Chondrocyte (in vitro differentiated cells): ENCODE results near the gene PAPSS1. TPM values are rescaled to one million over a fixed set of nuclear protein-coding genes. Genes with fewer than 3 reads are reported as not detected.

Source experiments
- DNase-seq: peaks from one replicate; pipeline ENCODE4 v3.0.0; 2021; ENCODE audit warnings: mixed read lengths, low spot score
- H3K27ac Mint-ChIP-seq: one replicate; pipeline ENCODE4 v1.8.0; 2021; ENCODE audit warnings: mild to moderate bottlenecking, moderate library complexity, mixed read lengths; ENCODE audit not compliant: unreplicated experiment
- H3K27me3 Mint-ChIP-seq: 2 replicates; pipeline ENCODE4 v1.8.0; 2021; ENCODE audit warnings: low read depth, mixed read lengths
- H3K36me3 Mint-ChIP-seq: 2 replicates; pipeline ENCODE4 v1.8.0; 2021; ENCODE audit warnings: low read depth, mixed read lengths
- H3K4me1 Mint-ChIP-seq: 2 replicates; pipeline ENCODE4 v1.8.0; 2021; ENCODE audit warnings: low read depth, mild to moderate bottlenecking, mixed read lengths
- H3K4me3 Mint-ChIP-seq: one replicate; pipeline ENCODE4 v1.8.0; 2021; ENCODE audit warnings: mild to moderate bottlenecking, moderate library complexity, mixed read lengths; ENCODE audit not compliant: unreplicated experiment
- H3K9me3 Mint-ChIP-seq: 2 replicates; pipeline ENCODE4 v1.8.0; 2021; ENCODE audit warnings: low read depth, mixed read lengths
- total RNA-seq: library from RNA; stranded (reverse); gene quantifications from 3 replicates; pipeline ENCODE4 v1.2.1, GENCODE V29; 2021
- TF ChIP-seq, protein P1 (sequence below): fragments of 200-600 bp; sonication (generic); IDR thresholded peaks from 2 replicates; pipeline ENCODE4 v1.5.0; 2021; ENCODE audit warnings: antibody characterized with exemption, mild to moderate bottlenecking, moderate library complexity

PAPSS1 gene
- total RNA-seq, 1 donor from 2014 or later: 105 TPM

- Mint-ChIP-seq H3K9me3 (no peaks in the 10 kb centered on the region), H3K27ac (no peak overlapping the region), H3K4me1 (peaks cover 5% of the 10 kb centered on the region), H3K36me3 (peaks cover 14% of the 10 kb centered on the region), H3K4me3 (no peak overlapping the region), H3K27me3 (no peaks in the 10 kb centered on the region)
- no peak for DNase-seq
- TF ChIP-seq, protein P1, sequence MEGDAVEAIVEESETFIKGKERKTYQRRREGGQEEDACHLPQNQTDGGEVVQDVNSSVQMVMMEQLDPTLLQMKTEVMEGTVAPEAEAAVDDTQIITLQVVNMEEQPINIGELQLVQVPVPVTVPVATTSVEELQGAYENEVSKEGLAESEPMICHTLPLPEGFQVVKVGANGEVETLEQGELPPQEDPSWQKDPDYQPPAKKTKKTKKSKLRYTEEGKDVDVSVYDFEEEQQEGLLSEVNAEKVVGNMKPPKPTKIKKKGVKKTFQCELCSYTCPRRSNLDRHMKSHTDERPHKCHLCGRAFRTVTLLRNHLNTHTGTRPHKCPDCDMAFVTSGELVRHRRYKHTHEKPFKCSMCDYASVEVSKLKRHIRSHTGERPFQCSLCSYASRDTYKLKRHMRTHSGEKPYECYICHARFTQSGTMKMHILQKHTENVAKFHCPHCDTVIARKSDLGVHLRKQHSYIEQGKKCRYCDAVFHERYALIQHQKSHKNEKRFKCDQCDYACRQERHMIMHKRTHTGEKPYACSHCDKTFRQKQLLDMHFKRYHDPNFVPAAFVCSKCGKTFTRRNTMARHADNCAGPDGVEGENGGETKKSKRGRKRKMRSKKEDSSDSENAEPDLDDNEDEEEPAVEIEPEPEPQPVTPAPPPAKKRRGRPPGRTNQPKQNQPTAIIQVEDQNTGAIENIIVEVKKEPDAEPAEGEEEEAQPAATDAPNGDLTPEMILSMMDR: no peak
These were observed 34.3 kb downstream of the PAPSS1 start for GRCh38 chr4:107685740-107686139.

- TF ChIP-seq, protein P1: no peak
- peaks cover 26% of the 10 kb centered on the region for H3K36me3 Mint-ChIP-seq
- H3K4me1 Mint-ChIP-seq: peaks cover 5% of the 10 kb centered on the region
- H3K27me3 Mint-ChIP-seq: no peaks in the 10 kb centered on the region
- no peak overlapping the region for H3K4me3 Mint-ChIP-seq
- DNase-seq: no peak
- no peaks in the 10 kb centered on the region for H3K9me3 Mint-ChIP-seq
- no peak overlapping the region for H3K27ac Mint-ChIP-seq
These were observed 36.2 kb downstream of the PAPSS1 start for GRCh38 chr4:107683873-107684272.

DNA sequence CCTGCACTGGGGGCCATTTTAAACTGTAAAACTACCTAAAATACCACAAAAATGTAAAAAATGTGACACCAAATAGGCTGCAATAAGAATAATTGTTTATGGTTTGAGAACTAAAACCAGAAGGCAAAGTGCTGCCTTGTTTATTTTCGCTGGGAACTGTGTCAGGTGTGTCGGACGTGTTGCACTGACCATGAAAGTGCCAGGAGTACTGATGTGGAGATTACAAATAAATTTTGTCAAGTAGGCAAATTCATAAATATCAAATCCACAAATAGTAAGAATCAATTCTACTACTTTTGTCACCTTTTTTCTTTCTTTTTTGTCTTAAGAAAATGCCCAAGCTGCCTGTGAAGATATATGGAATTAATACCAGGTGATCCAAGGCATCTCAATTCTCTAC is 37.7 kb downstream of the PAPSS1 start:
- no peak overlapping the region for H3K27ac Mint-ChIP-seq
- no peak overlapping the region for H3K4me3 Mint-ChIP-seq
- no peaks in the 10 kb centered on the region for H3K9me3 Mint-ChIP-seq
- H3K4me1 Mint-ChIP-seq: peaks cover 5% of the 10 kb centered on the region
- H3K27me3 Mint-ChIP-seq: no peaks in the 10 kb centered on the region
- H3K36me3 Mint-ChIP-seq: peaks cover 33% of the 10 kb centered on the region
- TF ChIP-seq, protein P1: no peak
- DNase-seq: no peak

GRCh38 chr4:107669068-107669467 is 51.0 kb downstream of the PAPSS1 start:
- H3K27me3 Mint-ChIP-seq: no peaks in the 10 kb centered on the region
- no peaks in the 10 kb centered on the region for H3K9me3 Mint-ChIP-seq
- peaks cover 11% of the 10 kb centered on the region for H3K36me3 Mint-ChIP-seq
- H3K27ac Mint-ChIP-seq: no peak overlapping the region
- TF ChIP-seq, protein P1: no peak
- peaks cover 29% of the 10 kb centered on the region for H3K4me1 Mint-ChIP-seq
- H3K4me3 Mint-ChIP-seq: no peak overlapping the region
- DNase-seq: no peak

DNA sequence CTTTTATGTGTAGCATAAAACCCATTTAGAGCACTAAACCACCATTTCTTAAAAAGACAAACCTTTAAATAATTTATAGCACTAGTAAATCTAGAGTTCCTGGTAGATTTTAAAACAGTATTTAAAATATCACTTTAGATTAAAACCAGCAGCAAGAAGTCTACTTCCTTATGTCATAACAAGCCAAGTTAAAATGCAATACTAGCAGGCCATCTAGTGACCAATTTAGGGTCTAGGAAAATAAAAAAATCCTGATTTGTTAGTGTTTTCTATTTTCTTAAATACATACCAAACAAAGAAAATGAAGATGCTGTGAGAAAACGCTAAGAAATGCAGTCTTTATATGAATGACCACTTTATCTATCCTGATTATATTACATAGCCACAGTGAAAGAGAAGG is 53.9 kb downstream of the PAPSS1 start:
- H3K36me3 Mint-ChIP-seq: peaks cover 3% of the 10 kb centered on the region
- peaks cover 43% of the 10 kb centered on the region for H3K4me1 Mint-ChIP-seq
- H3K4me3 Mint-ChIP-seq: no peak overlapping the region
- H3K9me3 Mint-ChIP-seq: no peaks in the 10 kb centered on the region
- peak overlapping the region; percentile 38 for H3K27ac Mint-ChIP-seq
- no peaks in the 10 kb centered on the region for H3K27me3 Mint-ChIP-seq
- TF ChIP-seq, protein P1: peak; percentile 89
- DNase-seq: no peak
